CMK (cell line): ENCODE data around the gene HNRNPA2B1.
"Not testable (repeated sequence)": the region's sequence is repeated elsewhere in the genome, so short reads cannot be mapped to it uniquely, and the experiment has no call there.

Source experiments
- DNase-seq: peaks from one replicate; pipeline ENCODE4 v3.0.0-alpha.2; 2010; ENCODE audit warnings: low read depth

HNRNPA2B1 gene

DNA sequence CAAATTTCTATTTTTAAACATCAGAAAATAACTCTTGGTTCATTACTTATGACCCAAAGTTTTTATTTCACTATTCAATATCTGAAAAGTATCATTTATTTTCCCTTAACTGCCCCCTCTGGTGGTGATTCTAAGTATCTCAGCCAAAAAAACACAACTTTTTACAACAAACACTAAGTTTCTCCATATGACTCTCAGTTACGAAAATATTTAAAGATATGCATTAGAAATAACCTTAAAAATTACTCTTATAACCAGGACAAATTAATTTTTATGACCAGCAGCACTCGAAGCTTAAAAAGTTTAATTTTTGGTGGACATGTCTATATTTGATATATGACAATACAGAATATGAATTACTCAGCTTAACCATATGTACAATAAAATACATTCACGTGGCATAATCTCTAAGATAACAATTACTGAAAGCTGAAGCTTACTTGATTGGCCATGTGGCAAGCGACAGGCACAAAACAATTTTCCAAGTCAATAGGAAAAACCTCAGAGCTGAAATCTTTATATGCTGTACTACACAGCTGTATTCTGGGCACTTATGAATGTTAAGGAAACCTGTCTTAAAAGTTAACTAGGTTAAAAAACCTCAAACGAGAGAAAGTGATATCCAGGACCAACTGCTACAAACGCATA is 2.3 kb downstream of the HNRNPA2B1 start:
- DNase-seq, result no peak

GRCh38 chr7:26197153-26198115 is 3.1 kb downstream of the HNRNPA2B1 start:
- DNase-seq, result no peak

- DNase-seq, result no peak
These were observed 4.5 kb downstream of the HNRNPA2B1 start for GRCh38 chr7:26195867-26196657.

- DNase-seq, result no peak
These were observed 5.4 kb downstream of the HNRNPA2B1 start for GRCh38 chr7:26195182-26195581.

- DNase-seq, result not testable (repeated sequence)
These were observed 5.8 kb downstream of the HNRNPA2B1 start for GRCh38 chr7:26194764-26195163.

DNA sequence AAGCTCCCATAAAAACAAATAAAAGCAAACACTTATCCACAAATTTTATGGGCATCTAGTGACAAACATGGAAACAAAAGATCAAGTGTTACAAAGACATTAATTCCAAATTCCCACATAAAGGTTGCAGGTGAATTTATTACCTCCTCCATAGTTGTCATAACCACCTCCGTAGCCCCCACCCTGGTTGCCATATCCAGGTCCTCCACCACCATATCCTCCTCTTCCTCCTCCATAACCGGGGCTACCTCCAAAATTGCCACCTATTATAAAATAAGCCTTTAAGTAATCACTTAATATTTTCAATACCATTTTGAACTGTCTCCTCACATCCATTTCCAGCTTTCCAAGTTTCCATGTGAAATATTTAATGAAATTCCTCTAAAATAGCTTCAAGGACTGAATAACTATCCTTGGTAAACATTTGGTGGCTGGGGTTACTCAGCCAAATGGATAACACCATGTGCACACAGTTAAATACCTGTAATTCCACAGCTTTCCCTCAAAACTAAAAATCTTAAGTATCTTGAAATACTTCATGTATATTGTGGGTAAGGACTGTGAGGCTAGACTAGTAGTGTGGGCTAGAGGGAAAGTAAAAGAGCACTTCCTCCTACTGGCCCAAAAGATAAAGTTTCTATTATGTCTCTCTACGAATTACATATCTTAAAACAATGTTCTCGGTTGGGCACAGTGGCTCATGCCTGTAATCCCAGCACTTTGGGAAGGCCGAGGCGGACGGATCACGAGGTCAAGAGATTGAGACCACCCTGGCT is 6.9 kb downstream of the HNRNPA2B1 start:
- no peak for DNase-seq

DNA sequence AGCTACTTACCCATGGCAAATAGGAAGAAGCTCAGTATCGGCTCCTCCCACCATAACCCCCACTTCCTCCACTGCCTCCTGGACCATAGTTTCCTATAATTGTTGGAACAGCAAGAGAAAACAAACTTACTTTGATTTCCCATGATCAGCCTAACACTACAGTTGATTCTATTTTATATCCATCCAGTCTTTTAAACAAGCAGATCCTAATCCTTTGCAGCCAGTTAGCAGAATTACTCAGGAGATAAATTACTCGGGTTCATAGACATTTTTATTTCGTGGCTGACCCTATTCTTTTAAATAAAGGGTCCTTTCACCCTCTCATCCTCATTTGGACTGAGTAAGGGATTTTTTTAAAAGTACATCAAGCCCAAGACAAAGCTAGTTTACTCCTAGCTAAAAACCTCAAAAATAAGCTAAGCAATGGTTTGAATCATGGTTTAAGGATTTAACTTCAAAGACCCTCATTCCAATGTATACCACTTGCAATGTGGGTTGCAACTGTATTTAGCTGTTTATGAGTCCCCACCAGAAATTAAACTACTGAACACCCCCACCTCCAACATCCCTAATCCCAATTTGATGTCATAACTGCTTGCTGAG is 8.0 kb downstream of the HNRNPA2B1 start:
- no peak for DNase-seq

GRCh38 chr7:26191974-26192479 is 8.5 kb downstream of the HNRNPA2B1 start:
- DNase-seq, result no peak

- DNase-seq, result no peak
These were observed 9.1 kb downstream of the HNRNPA2B1 start for GRCh38 chr7:26191233-26191973.

DNA sequence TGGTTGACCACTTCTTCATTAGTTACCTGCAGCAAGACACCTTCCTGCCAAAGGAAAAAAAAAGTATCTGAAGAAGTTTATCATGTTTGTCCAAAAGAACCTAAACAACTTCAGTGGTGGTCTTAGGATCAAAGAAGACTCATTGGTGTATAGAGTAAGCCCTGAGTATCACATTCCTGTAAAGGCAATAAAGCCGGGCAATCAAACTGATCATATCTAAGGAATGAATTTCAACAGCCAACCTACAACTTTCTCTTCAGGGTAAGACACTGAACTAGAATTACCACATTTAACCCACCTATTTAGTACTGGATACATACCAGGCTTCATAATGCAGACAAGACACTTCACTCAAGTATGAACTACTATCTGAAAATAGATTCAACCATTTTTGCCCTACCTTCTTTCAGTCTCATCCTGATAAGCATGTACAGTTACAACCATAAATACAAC is 10.1 kb downstream of the HNRNPA2B1 start:
- no peak for DNase-seq

- no peak for DNase-seq
These were observed 10.8 kb downstream of the HNRNPA2B1 start for GRCh38 chr7:26189697-26190096.

GRCh38 chr7:26188957-26189541 is 11.5 kb downstream of the HNRNPA2B1 start:
- no peak for DNase-seq

DNA sequence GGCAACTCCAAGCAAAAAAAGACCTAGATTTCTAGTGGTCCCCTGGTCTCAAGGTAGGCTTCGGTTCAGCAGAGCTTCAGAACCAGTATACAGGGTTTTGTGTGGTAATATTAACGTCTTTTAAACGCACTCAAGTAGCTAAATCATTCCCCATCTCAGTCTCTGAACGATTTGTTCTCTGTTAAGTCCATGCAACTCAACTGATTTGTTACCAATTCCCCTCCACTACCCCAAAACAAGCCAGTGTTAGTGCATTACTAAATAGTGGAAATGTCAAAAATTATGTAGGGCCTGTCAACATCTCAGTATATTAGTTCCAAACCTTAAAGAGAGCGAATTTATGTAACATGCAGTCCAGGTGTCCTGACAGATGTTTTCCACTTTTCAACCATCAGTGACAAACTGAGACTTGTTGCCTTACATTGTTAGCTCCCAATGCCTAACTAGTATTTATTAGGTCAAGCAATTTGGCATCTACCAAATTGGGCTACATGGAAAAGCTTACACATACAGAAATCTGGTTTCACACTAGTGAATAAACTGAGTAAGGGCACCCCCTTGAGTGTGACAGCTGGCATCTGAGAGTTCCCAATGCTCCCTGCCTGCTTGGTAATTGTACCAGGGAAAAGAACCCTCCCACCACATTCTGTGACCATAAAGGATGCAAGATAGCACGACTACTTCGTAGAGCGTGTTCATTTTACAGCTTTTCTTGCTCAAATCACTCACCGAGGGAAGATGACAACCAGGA is 12.2 kb downstream of the HNRNPA2B1 start:
- no peak for DNase-seq

- DNase-seq, result no peak
These were observed 13.0 kb downstream of the HNRNPA2B1 start for GRCh38 chr7:26187380-26188205.

DNA sequence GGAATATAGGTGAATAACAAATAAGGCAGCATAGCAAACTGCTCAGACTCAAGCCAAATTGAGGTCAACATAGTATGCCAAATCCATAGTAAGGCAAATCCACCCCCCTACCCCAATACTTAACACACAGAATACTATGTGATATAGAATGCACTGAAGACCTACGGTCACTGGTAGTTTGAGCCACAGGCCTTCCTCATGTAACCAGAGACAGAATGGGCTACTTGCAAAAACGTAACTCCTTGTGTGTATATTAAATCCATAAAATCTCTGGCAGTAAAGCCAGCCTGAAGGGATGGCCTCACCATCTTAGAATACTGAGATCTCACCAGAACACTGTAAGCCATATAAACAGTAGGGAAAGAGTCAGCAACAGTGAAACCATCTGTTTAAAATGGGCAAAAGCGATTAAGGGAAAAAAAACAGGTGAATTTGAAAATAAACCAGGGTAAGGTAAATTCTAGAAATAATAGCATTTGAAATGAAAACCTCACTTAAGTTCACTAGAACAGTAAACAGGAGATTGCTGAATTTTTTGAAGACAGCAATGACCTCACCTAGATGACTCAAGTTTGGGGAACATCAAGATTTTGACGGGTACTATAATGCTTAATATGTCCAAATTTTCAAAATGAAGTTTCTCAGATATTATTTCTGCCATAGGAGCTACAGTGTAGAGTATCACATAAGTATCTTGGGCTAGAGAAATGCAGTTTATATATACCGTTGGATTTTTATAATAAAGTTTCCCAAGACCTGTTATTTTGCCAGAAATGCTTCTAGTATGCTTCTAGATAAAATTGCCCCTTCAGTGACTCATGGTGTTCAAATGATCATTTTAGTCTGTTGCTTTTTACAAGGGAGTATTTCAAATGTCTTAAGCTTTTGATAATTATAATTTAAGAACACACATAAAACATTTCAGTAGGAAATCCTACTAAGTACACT is 13.9 kb downstream of the HNRNPA2B1 start:
- DNase-seq, result no peak

DNA sequence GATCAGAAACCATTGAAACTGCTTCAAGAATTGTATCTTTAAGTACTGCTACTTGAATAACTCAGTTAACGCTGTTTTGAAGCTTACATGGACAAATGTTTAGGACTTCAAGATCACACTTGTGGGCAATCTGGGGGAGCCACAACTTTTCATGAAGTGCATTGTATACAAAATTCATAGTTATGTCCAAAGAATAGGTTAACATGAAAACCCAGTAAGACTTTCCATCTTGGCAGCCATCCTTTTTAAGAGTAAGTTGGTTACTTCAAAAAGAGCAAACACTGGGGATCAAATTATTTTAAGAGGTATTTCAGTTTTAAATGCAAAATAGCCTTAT is 14.7 kb downstream of the HNRNPA2B1 start:
- DNase-seq, result no peak
